Panc1 (cell line): ENCODE data around the gene OVCH1. TPM values are rescaled to one million over a fixed set of nuclear protein-coding genes. Genes with fewer than 3 reads are reported as not detected.

Experiments used
- ATAC-seq: fragments of 200-7000 bp; cut with Tn5 transposase; 2 replicates; pipeline ENCODE4 v1.9.1; 2020; ENCODE audit warnings: mild to moderate bottlenecking, moderate library complexity
- BruUV-seq: library from RNA; stranded (reverse); fragments of 400-500 nt; replicated peaks from 2 replicates; lab custom pipeline; 2021; lab: Mats Ljungman, UMichigan
- CTCF ChIA-PET: fragments of 300-600 bp; sonication (Branson Sonifier 250); formaldehyde crosslinking; loops from one replicate; lab custom pipeline; 2022; ENCODE audit warnings: antibody characterized with exemption; lab: Charles Lee
- POLR2A ChIA-PET: fragments of 300-600 bp; sonication (Branson Sonifier 250); formaldehyde crosslinking; loops from one replicate; lab custom pipeline; 2022; ENCODE audit warnings: antibody characterized with exemption; lab: Charles Lee
- DNase-seq: peaks from one replicate; pipeline ENCODE4 v3.0.0-alpha.2; 2010; ENCODE audit warnings: low read depth, low spot score
- H3K27ac ChIP-seq: 2 replicates; pipeline ENCODE4 v1.5.1; 2011; ENCODE audit warnings: mild to moderate bottlenecking, low read length, inconsistent platforms
- H3K27me3 ChIP-seq: fragments of 200-500 bp; sonication (Bioruptor generic); 2 replicates; pipeline ENCODE4 v1.6.0; 2014; ENCODE audit warnings: low read length, inconsistent platforms; ENCODE audit not compliant: control insufficient read depth, insufficient read depth
- H3K36me3 ChIP-seq: fragments of 200-500 bp; sonication (Bioruptor generic); 2 replicates; pipeline ENCODE4 v1.5.1; 2014; ENCODE audit warnings: inconsistent platforms, mild to moderate bottlenecking, low read length, moderate library complexity; ENCODE audit not compliant: control insufficient read depth, insufficient read depth
- H3K4me1 ChIP-seq: 2 replicates; pipeline ENCODE4 v1.5.1; 2011; ENCODE audit warnings: inconsistent platforms, mild to moderate bottlenecking, low read length, moderate library complexity; ENCODE audit not compliant: control insufficient read depth, insufficient read depth
- H3K4me3 ChIP-seq, 2 experiments: 2 replicates each; pipeline ENCODE4 v1.5.1; 2011 to 2012; ENCODE audit warnings: low read depth in 2 of 2, low read length in 2 of 2, mild to moderate bottlenecking in 2 of 2, inconsistent platforms in 1 of 2, moderate library complexity in 1 of 2
- H3K9me3 ChIP-seq: fragments of 200-500 bp; sonication (Bioruptor generic); 2 replicates; pipeline ENCODE4 v1.5.1; 2014; ENCODE audit warnings: low read depth, mild to moderate bottlenecking, inconsistent platforms, low read length, moderate library complexity; ENCODE audit not compliant: control insufficient read depth, insufficient read depth
- CTCF ChIP-seq: fragments of 450-650 bp; IDR thresholded peaks from 2 replicates; pipeline ENCODE4 v1.5.1; 2017; ENCODE audit warnings: mild to moderate bottlenecking
- POLR2AphosphoS5 ChIP-seq: IDR thresholded peaks from 2 replicates; pipeline ENCODE4 v1.6.1; 2012; ENCODE audit warnings: mild to moderate bottlenecking, low read depth, low read length, moderate library complexity
- REST ChIP-seq, 2 experiments: IDR thresholded peaks; 2 replicates each; pipeline ENCODE4 v1.6.1; 2011 to 2012; ENCODE audit warnings: low read depth in 2 of 2, control low read depth in 1 of 2, low read length in 1 of 2, mild to moderate bottlenecking in 1 of 2, moderate library complexity in 1 of 2; ENCODE audit not compliant: insufficient read depth in 1 of 2
- SIN3A ChIP-seq: IDR thresholded peaks from 2 replicates; pipeline ENCODE4 v1.6.1; 2012; ENCODE audit warnings: low read depth, mild to moderate bottlenecking, low read length, moderate library complexity, borderline replicate concordance; ENCODE audit not compliant: insufficient read depth
- TCF7L2 ChIP-seq: IDR thresholded peaks from 2 replicates; pipeline ENCODE4 v1.6.1; 2011; ENCODE audit warnings: mild to moderate bottlenecking, low read depth, low read length, inconsistent platforms
- in situ Hi-C: cut with HindIII; loops from 2 replicates; pipeline ENCODE4 v1.10.0; 2016; ENCODE audit warnings: low sequenced_read_pairs, low pct_unique_long_range_greater_than_20kb
- intact Hi-C: fragments of 100-400 bp; cut with micrococcal nuclease; formaldehyde crosslinking; loops from one replicate; pipeline ENCODE4 v1.10.0; 2022; ENCODE audit not compliant: unreplicated experiment
- total RNA-seq: library from RNA; stranded (reverse); gene quantifications from one replicate; pipeline ENCODE4 v1.2.1, GENCODE V29; 2021; ENCODE audit not compliant: unreplicated experiment

The OVCH1 gene
- total RNA-seq, 1 experiment from 2014 or later = not detected

GRCh38 chr12:29505122-29505521, 7.6 kb upstream of the OVCH1 start:
- H3K27ac ChIP-seq = no peak overlapping the region
- no peaks in the 10 kb centered on the region for H3K36me3 ChIP-seq
- BruUV-seq = no TSS peak
- in situ Hi-C loops (no loop called here), intact Hi-C loops (no loop called here)
- ATAC-seq (no peak), DNase-seq (no peak)
- H3K9me3 ChIP-seq = no peaks in the 10 kb centered on the region
- TF ChIP-seq REST (IDR thresholded peaks at IDR 0.05; ENCODE audit: insufficient read depth in 1 of 2, low read depth in 2 of 2, low read length in 1 of 2) (no peak), TCF7L2 (no peak), SIN3A (no peak), CTCF (no peak), POLR2AphosphoS5 (no peak)
- H3K27me3 ChIP-seq = peaks cover 9% of the 10 kb centered on the region; the same call in 1 of the 2 replicates
- H3K4me3 ChIP-seq = no peak overlapping the region
- ChIA-PET POLR2A (no interaction called here), CTCF (no interaction called here)
- no peaks in the 10 kb centered on the region for H3K4me1 ChIP-seq

GRCh38 chr12:29503283-29503682, 5.8 kb upstream of the OVCH1 start:
- Histone ChIP-seq H3K36me3 (no peaks in the 10 kb centered on the region), H3K4me1 (no peaks in the 10 kb centered on the region), H3K27me3 (peaks cover 7% of the 10 kb centered on the region; the same call in 1 of the 2 replicates), H3K4me3 (no peak overlapping the region), H3K9me3 (no peaks in the 10 kb centered on the region), H3K27ac (no peak overlapping the region)
- ATAC-seq (no peak), DNase-seq (no peak)
- intact Hi-C loops = no loop called here
- in situ Hi-C loops = no loop called here
- POLR2A ChIA-PET = no interaction called here
- TF ChIP-seq TCF7L2 = no peak
- TF ChIP-seq SIN3A = no peak
- no peak for TF ChIP-seq POLR2AphosphoS5
- no peak for TF ChIP-seq REST (IDR thresholded peaks at IDR 0.05; ENCODE audit: insufficient read depth in 1 of 2, low read depth in 2 of 2, low read length in 1 of 2)
- TF ChIP-seq CTCF = no peak
- CTCF ChIA-PET = no interaction called here
- BruUV-seq = no TSS peak
